Mesendoderm (in vitro differentiated cells): ENCODE data around the gene ZNF207. TPM values are rescaled to one million over a fixed set of nuclear protein-coding genes. Genes with fewer than 3 reads are reported as not detected.

Source experiments
- small RNA-seq: library from polyadenylated mRNA; stranded (forward); fragments of <200 nt; extraction: miRNeasy Mini kit (QIAGEN cat#:217004); gene quantifications from one replicate; pipeline ENCODE3, GENCODE V24; 2013; ENCODE audit not compliant: insufficient read depth

ZNF207 gene

Small RNAs within 50 kb of the gene (small RNA-seq; reads per million reads assigned to genes)
- not detected for gene AC005899.6
